H1 (cell line): ENCODE results near the gene EIF3J. TPM values are rescaled to one million over a fixed set of nuclear protein-coding genes. Genes with fewer than 3 reads are reported as not detected.

Source experiments
- ASH2L ChIP-seq: fragments of 200-600, 300-600 bp; sonication (generic); IDR thresholded peaks from one replicate; pipeline ENCODE4 v1.7.1; 2017; ENCODE audit warnings: low read length
- CREB1 ChIP-seq: IDR thresholded peaks from 2 replicates; pipeline ENCODE4 v1.6.1; 2012; ENCODE audit warnings: inconsistent platforms
- CTBP2 ChIP-seq: IDR thresholded peaks from 2 replicates; pipeline ENCODE4 v1.7.0; 2011; ENCODE audit warnings: borderline replicate concordance, mild to moderate bottlenecking, moderate library complexity, mixed read lengths, low read length; ENCODE audit not compliant: insufficient read depth, insufficient read length
- EP300 ChIP-seq, 2 experiments: IDR thresholded peaks; 1 replicate in 1 of 2; 2 replicates in 1 of 2; pipeline ENCODE4 v1.6.1; 2011 to 2012; ENCODE audit warnings: low read depth in 2 of 2, low read length in 2 of 2, mild to moderate bottlenecking in 2 of 2, borderline replicate concordance in 1 of 2, inconsistent platforms in 1 of 2, moderate library complexity in 1 of 2
- GTF2F1 ChIP-seq: IDR thresholded peaks from 2 replicates; pipeline ENCODE4 v1.6.1; 2012; ENCODE audit warnings: low read depth, low read length, improper control_type of control experiment, borderline replicate concordance
- HDAC2 ChIP-seq, 2 experiments: fragments of 300-600 bp in 1 of 2; sonication (generic) in 1 of 2; IDR thresholded peaks; 2 replicates each; pipeline ENCODE4 v1.6.1; 2011 to 2012; ENCODE audit warnings: low read depth in 2 of 2, low read length in 2 of 2, mild to moderate bottlenecking in 2 of 2, moderate library complexity in 2 of 2, borderline replicate concordance in 1 of 2, inconsistent platforms in 1 of 2
- RFX5 ChIP-seq: IDR thresholded peaks from 2 replicates; pipeline ENCODE4 v1.6.1; 2011; ENCODE audit warnings: low read depth, low read length, improper control_type of control experiment, borderline replicate concordance
- SAP30 ChIP-seq: fragments of 300-600 bp; sonication (generic); IDR thresholded peaks from 2 replicates; pipeline ENCODE4 v1.7.1; 2012; ENCODE audit warnings: low read length, moderate library complexity, mild to moderate bottlenecking, inconsistent platforms; ENCODE audit not compliant: insufficient read depth, insufficient replicate concordance
- SP2 ChIP-seq: IDR thresholded peaks from 2 replicates; pipeline ENCODE4 v1.6.1; 2012; ENCODE audit warnings: mild to moderate bottlenecking, low read length, inconsistent platforms
- TBP ChIP-seq: IDR thresholded peaks from 2 replicates; pipeline ENCODE4 v1.6.1; 2011; ENCODE audit warnings: low read depth, low read length, improper control_type of control experiment
- TEAD4 ChIP-seq: IDR thresholded peaks from 2 replicates; pipeline ENCODE4 v1.6.1; 2012; ENCODE audit warnings: low read depth, low read length, inconsistent platforms, mixed read lengths
- polyA plus RNA-seq, 7 experiments: library from polyadenylated mRNA; depleted of rRNA in 3 of 7; stranded (reverse) in 5 of 7; unstranded in 2 of 7; fragments of >200 nt in 5 of 7; fragments of 200-250 nt in 2 of 7; gene quantifications; 1 replicate in 5 of 7; 2 replicates in 1 of 7; 4 replicates in 1 of 7; pipeline versions ENCODE4 v1.2.1 to v1.2.3, GENCODE V29; 2011 to 2013; ENCODE audit warnings: missing spikeins in 2 of 7, mixed read lengths in 2 of 7
- total RNA-seq: library from RNA; stranded (reverse); fragmentation: NEBNext Ultra II Directional; extraction: Animal tissue kit (Norgen Biotek cat#: 25700); gene quantifications from 2 replicates; pipeline ENCODE4 v1.2.1, GENCODE V29; 2021
- TF ChIP-seq, protein P1 (sequence below): fragments of 300-600 bp; sonication (generic); IDR thresholded peaks from 2 replicates; pipeline ENCODE4 v1.7.1; 2012; ENCODE audit warnings: low read length, moderate library complexity, mild to moderate bottlenecking, inconsistent platforms; ENCODE audit not compliant: insufficient replicate concordance

EIF3J gene
- total and polyA plus RNA-seq, 2 of the 8 experiments (the other 6 are each of a cell fraction or from before 2014, with no cell fraction given): 26.8 to 119 TPM

DNA sequence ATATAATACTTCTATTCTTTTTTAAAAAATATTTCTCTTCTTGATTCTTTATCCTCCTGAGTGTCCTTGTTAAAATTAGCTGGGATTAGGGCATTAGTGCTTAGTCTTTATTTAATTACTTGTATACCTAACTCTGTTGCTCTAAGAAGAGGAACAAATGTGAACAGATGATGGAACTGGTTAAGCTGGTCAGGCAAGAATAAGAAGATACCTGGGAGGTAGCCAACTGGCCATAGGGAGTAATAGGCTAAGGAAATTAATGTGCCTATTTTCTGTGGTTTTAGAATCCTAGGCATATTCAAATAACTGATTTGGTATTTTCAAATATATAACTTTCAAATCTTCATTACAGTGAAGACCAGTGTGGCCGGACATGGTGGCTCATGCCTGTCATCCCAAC is 54.4 kb downstream of the EIF3J start (continued):
- TF ChIP-seq, protein P1, sequence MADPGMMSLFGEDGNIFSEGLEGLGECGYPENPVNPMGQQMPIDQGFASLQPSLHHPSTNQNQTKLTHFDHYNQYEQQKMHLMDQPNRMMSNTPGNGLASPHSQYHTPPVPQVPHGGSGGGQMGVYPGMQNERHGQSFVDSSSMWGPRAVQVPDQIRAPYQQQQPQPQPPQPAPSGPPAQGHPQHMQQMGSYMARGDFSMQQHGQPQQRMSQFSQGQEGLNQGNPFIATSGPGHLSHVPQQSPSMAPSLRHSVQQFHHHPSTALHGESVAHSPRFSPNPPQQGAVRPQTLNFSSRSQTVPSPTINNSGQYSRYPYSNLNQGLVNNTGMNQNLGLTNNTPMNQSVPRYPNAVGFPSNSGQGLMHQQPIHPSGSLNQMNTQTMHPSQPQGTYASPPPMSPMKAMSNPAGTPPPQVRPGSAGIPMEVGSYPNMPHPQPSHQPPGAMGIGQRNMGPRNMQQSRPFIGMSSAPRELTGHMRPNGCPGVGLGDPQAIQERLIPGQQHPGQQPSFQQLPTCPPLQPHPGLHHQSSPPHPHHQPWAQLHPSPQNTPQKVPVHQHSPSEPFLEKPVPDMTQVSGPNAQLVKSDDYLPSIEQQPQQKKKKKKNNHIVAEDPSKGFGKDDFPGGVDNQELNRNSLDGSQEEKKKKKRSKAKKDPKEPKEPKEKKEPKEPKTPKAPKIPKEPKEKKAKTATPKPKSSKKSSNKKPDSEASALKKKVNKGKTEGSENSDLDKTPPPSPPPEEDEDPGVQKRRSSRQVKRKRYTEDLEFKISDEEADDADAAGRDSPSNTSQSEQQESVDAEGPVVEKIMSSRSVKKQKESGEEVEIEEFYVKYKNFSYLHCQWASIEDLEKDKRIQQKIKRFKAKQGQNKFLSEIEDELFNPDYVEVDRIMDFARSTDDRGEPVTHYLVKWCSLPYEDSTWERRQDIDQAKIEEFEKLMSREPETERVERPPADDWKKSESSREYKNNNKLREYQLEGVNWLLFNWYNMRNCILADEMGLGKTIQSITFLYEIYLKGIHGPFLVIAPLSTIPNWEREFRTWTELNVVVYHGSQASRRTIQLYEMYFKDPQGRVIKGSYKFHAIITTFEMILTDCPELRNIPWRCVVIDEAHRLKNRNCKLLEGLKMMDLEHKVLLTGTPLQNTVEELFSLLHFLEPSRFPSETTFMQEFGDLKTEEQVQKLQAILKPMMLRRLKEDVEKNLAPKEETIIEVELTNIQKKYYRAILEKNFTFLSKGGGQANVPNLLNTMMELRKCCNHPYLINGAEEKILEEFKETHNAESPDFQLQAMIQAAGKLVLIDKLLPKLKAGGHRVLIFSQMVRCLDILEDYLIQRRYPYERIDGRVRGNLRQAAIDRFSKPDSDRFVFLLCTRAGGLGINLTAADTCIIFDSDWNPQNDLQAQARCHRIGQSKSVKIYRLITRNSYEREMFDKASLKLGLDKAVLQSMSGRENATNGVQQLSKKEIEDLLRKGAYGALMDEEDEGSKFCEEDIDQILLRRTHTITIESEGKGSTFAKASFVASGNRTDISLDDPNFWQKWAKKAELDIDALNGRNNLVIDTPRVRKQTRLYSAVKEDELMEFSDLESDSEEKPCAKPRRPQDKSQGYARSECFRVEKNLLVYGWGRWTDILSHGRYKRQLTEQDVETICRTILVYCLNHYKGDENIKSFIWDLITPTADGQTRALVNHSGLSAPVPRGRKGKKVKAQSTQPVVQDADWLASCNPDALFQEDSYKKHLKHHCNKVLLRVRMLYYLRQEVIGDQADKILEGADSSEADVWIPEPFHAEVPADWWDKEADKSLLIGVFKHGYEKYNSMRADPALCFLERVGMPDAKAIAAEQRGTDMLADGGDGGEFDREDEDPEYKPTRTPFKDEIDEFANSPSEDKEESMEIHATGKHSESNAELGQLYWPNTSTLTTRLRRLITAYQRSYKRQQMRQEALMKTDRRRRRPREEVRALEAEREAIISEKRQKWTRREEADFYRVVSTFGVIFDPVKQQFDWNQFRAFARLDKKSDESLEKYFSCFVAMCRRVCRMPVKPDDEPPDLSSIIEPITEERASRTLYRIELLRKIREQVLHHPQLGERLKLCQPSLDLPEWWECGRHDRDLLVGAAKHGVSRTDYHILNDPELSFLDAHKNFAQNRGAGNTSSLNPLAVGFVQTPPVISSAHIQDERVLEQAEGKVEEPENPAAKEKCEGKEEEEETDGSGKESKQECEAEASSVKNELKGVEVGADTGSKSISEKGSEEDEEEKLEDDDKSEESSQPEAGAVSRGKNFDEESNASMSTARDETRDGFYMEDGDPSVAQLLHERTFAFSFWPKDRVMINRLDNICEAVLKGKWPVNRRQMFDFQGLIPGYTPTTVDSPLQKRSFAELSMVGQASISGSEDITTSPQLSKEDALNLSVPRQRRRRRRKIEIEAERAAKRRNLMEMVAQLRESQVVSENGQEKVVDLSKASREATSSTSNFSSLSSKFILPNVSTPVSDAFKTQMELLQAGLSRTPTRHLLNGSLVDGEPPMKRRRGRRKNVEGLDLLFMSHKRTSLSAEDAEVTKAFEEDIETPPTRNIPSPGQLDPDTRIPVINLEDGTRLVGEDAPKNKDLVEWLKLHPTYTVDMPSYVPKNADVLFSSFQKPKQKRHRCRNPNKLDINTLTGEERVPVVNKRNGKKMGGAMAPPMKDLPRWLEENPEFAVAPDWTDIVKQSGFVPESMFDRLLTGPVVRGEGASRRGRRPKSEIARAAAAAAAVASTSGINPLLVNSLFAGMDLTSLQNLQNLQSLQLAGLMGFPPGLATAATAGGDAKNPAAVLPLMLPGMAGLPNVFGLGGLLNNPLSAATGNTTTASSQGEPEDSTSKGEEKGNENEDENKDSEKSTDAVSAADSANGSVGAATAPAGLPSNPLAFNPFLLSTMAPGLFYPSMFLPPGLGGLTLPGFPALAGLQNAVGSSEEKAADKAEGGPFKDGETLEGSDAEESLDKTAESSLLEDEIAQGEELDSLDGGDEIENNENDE: no peak
- TF ChIP-seq SP2 (no peak), RFX5 (no peak), CTBP2 (no peak), ASH2L (no peak), TBP (no peak), GTF2F1 (no peak), CREB1 (no peak), EP300 (IDR thresholded peaks at IDR 0.05; ENCODE audit: borderline replicate concordance in 1 of 2, low read depth in 2 of 2, low read length in 2 of 2) (no peak), TEAD4 (no peak), SAP30 (no peak), HDAC2 (IDR thresholded peaks at IDR 0.05; ENCODE audit: borderline replicate concordance in 1 of 2, low read depth in 2 of 2, low read length in 2 of 2) (no peak)
